OCI-LY3 (cell line): ENCODE measurements around the gene ANO8.
A peak's percentile ranks its signal among the peaks of the same experiment; 100 is the strongest.

Experiments used
- H2AFZ ChIP-seq: fragments of 200-600, 300-600 bp; shearing (Covaris generic); 2 replicates; pipeline ENCODE4 v1.6.0; 2014; ENCODE audit warnings: antibody characterized with exemption, low read depth, low read length
- H3K27ac ChIP-seq: fragments of 200-600, 300-600 bp; sonication (generic); 2 replicates; pipeline ENCODE4 v1.5.1; 2014; ENCODE audit warnings: mild to moderate bottlenecking, low read length, moderate library complexity, mixed read lengths
- H3K27me3 ChIP-seq: fragments of 200-600, 300-600 bp; sonication (generic); 2 replicates; pipeline ENCODE4 v1.6.1; 2014; ENCODE audit warnings: low read depth, low read length, mixed read lengths
- H3K36me3 ChIP-seq: fragments of 200-600, 300-600 bp; sonication (generic); replicated peaks from 2 replicates; pipeline ENCODE3; 2014; ENCODE audit warnings: low read depth, low read length, mixed read lengths
- H3K4me1 ChIP-seq: fragments of 300-600, 200-600 bp; sonication (generic); 2 replicates; pipeline ENCODE4 v1.6.1; 2014; ENCODE audit warnings: low read length, mixed read lengths
- H3K4me2 ChIP-seq: fragments of 200-600, 300-600 bp; sonication (generic); 2 replicates; pipeline ENCODE4 v1.6.1; 2014; ENCODE audit warnings: low read length, mixed read lengths
- H3K4me3 ChIP-seq: fragments of 300-600, 200-600 bp; sonication (generic); 2 replicates; pipeline ENCODE4 v1.5.1; 2014; ENCODE audit warnings: antibody characterized with exemption, mild to moderate bottlenecking, low read length, moderate library complexity
- H3K79me2 ChIP-seq: fragments of 300-600, 200-600 bp; shearing (Covaris generic); 2 replicates; pipeline ENCODE4 v1.6.1; 2014; ENCODE audit warnings: mild to moderate bottlenecking, low read length, mixed read lengths
- H3K9ac ChIP-seq: fragments of 300-600, 200-600 bp; shearing (Covaris generic); 2 replicates; pipeline ENCODE4 v1.6.0; 2014; ENCODE audit warnings: mild to moderate bottlenecking, low read length, moderate library complexity
- H3K9me3 ChIP-seq: fragments of 200-600, 300-600 bp; shearing (Covaris generic); 2 replicates; pipeline ENCODE4 v1.6.1; 2014; ENCODE audit warnings: low read length, mixed read lengths; ENCODE audit not compliant: insufficient read depth
- H4K20me1 ChIP-seq: fragments of 200-600, 300-600 bp; sonication (generic); 2 replicates; pipeline ENCODE4 v1.6.1; 2016; ENCODE audit warnings: low read length, mixed read lengths; ENCODE audit not compliant: insufficient read depth
- CTCF ChIP-seq: fragments of 200-600, 300-600 bp; sonication (generic); IDR thresholded peaks from 2 replicates; pipeline ENCODE4 v1.5.1; 2014; ENCODE audit warnings: antibody characterized with exemption, low read length, low read depth
- EZH2phosphoT487 ChIP-seq: fragments of 200-600 bp; shearing (Covaris generic); IDR thresholded peaks from 2 replicates; pipeline ENCODE4 v1.6.1; 2018; ENCODE audit warnings: antibody characterized with exemption, mixed run types, low read depth

ANO8 gene

GRCh38 chr19:17305517-17306284 is 29.0 kb downstream of the ANO8 start, which contains the start of gene MRPL34:
Gene MRPL34 (plus strand): TSS chr19:17305872. CDS start chr19:17305893, 21 bp downstream.
- peak; percentile 79 for TF ChIP-seq CTCF
- TF ChIP-seq EZH2phosphoT487 = no peak
- Histone ChIP-seq H3K4me3 (peak within 1 kb of the TSS; percentile 83), H2AFZ (peak within 1 kb of the TSS; percentile 60; the same call in 1 of the 2 replicates), H3K4me1 (peaks cover 31% of the 10 kb centered on the region), H4K20me1 (0 out of 2 replicates have a peak, but pooled peaks cover 5% of the 10 kb centered on the region), H3K36me3 (no peaks in the 10 kb centered on the region), H3K27me3 (no peaks in the 10 kb centered on the region), H3K27ac (peak within 1 kb of the TSS; percentile 75), H3K79me2 (peaks cover 30% of the 10 kb centered on the region), H3K9me3 (no peaks in the 10 kb centered on the region), H3K4me2 (peak within 1 kb of the TSS; percentile 77), H3K9ac (peak within 1 kb of the TSS; percentile 73)

- no peaks in the 10 kb centered on the region for H3K36me3 ChIP-seq
- H3K9me3 ChIP-seq = no peaks in the 10 kb centered on the region
- H3K27me3 ChIP-seq = no peaks in the 10 kb centered on the region
- peak overlapping the region; percentile 75 for H3K27ac ChIP-seq
- H3K79me2 ChIP-seq = peaks cover 24% of the 10 kb centered on the region
- H3K4me3 ChIP-seq = peak overlapping the region; percentile 83
- H3K4me1 ChIP-seq = peaks cover 26% of the 10 kb centered on the region
- 0 out of 2 replicates have a peak, but pooled peaks cover under 1% of the 10 kb centered on the region for H4K20me1 ChIP-seq
- peak overlapping the region; percentile 25 for H3K9ac ChIP-seq
- H2AFZ ChIP-seq = no peak overlapping the region
- peak overlapping the region; percentile 52 for H3K4me2 ChIP-seq
- no peak for TF ChIP-seq CTCF
- no peak for TF ChIP-seq EZH2phosphoT487
These were observed 29.5 kb downstream of the ANO8 start for GRCh38 chr19:17305216-17305516.

- Histone ChIP-seq H3K36me3 (no peaks in the 10 kb centered on the region), H3K27ac (peak overlapping the region; percentile 75), H4K20me1 (no peaks in the 10 kb centered on the region), H3K79me2 (peaks cover 19% of the 10 kb centered on the region), H3K9ac (peak overlapping the region; percentile 25), H3K4me3 (peak overlapping the region; percentile 83), H3K4me2 (peak overlapping the region; percentile 52), H3K4me1 (peaks cover 24% of the 10 kb centered on the region), H3K9me3 (no peaks in the 10 kb centered on the region), H2AFZ (no peak overlapping the region), H3K27me3 (no peaks in the 10 kb centered on the region)
- no peak for TF ChIP-seq CTCF
- no peak for TF ChIP-seq EZH2phosphoT487
These were observed 30.1 kb downstream of the ANO8 start for GRCh38 chr19:17304386-17305215.

- peak overlapping the region; percentile 73 for H3K4me2 ChIP-seq
- no peaks in the 10 kb centered on the region for H3K27me3 ChIP-seq
- no peak overlapping the region for H2AFZ ChIP-seq
- H3K9me3 ChIP-seq = no peaks in the 10 kb centered on the region
- H3K36me3 ChIP-seq = no peaks in the 10 kb centered on the region
- no peak overlapping the region for H3K27ac ChIP-seq
- H3K79me2 ChIP-seq = peaks cover 17% of the 10 kb centered on the region
- TF ChIP-seq EZH2phosphoT487 (no peak), CTCF (no peak)
- H4K20me1 ChIP-seq = no peaks in the 10 kb centered on the region
- peaks cover 24% of the 10 kb centered on the region for H3K4me1 ChIP-seq
- peak overlapping the region; percentile 82 for H3K4me3 ChIP-seq
- peak overlapping the region; percentile 41; the same call in 1 of the 2 replicates for H3K9ac ChIP-seq
These were observed 30.8 kb downstream of the ANO8 start for GRCh38 chr19:17303940-17304267.
